IPS DF 4.7 (cell line): ENCODE measurements around the gene ZNF541.

Experiments
- DNase-seq: peaks from one replicate; pipeline ENCODE4 v3.0.0-alpha.2; 2013; ENCODE audit warnings: low spot score; ENCODE audit errors: extremely low read depth

Gene ZNF541

GRCh38 chr19:47545061-47545948, 27.6 kb downstream of the ZNF541 start:
- DNase-seq = no peak

DNA sequence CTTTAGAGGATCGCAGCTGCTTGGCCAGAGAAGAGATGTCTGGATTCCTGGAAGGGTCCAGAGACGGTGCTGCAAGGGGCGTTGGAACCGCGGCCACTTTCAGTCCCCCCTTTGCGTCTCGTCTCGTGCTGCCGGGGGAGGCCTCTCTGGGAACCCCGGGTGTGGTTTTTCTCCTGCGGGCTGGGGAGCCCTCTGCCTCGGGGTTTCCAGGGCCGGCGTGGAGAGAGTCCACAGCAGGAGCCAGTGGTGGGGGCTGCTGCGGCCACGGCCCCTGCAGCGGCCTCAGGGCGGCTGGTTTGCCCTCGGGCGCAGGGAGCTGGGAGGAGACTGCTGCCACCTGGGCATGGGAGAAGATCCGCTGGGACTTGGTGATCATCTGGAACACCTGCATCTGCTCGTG, 28.5 kb downstream of the ZNF541 start:
- no peak for DNase-seq

- no peak for DNase-seq
These were observed 28.9 kb downstream of the ZNF541 start for GRCh38 chr19:47544075-47544474.

DNA sequence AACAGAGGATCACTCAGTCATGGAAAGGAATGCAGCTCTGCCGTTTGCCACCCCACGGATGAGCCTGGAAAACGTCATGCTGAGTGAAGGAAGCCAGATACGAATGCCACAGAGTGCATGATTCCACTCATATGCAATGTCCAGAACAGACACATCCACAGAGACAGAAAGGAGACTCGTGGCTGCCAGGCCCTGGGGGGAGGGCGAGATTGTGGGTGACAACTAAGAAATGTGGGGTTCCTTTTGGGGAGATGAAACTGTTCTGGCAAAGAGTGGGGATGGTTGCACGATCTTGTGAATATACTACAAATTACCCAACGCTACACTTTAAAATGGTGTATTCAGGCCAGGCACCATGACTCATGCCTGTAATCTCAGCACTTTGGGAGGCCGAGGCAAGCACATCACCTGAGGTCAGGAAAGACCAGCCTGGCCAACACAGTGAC, 30.9 kb downstream of the ZNF541 start:
- DNase-seq = no peak

- no peak for DNase-seq
These were observed 31.4 kb downstream of the ZNF541 start for GRCh38 chr19:47541518-47541917.

GRCh38 chr19:47540748-47541147, 32.2 kb downstream of the ZNF541 start:
- no peak for DNase-seq

DNA sequence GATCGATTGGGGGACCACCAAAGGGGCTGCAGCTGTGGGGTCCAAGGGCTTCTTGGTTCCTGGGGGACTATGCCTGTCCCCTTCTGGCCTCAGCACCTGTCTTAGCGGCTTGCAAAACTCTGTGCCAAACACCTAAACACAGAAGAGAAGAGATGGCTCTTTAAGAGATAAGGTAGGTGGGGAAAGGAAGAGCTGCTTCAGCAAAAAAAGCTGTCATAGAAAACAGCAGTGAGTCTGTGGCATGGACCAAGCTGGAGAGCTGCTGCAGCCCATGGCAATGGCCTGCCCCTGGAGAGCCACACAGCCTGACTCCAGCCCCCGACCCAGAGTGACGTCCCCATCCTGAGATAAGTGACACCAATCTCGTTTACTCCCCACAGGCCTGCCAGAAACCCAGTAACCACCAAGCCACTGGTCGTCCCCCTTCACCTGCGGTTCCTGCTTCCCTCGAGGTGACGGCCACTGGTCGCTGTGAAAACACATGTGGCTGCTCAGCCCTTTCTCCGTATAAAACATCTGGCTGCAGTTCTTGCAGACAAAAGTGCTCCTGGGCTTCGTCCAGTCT, 33.1 kb downstream of the ZNF541 start:
- DNase-seq = no peak

DNA sequence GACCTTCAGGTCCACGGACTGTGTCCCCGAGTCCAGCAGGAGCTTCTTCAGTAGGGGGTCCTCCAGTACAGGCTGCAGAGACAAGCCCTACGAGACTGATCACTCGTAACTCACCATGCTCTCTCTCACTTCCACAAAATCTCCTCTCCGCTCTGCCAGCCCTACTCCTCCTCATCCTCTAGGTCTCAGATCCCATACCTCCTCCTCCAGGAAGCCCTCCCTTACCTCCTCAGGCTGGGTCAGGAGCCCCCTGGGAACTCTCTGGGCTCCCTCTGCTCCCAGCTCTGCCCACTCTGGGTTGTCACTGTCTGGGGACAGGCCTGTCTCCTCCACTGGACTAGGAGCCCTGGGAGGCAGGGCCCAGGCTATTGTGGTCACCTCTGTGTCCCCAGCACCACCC, 34.1 kb downstream of the ZNF541 start:
- no peak for DNase-seq

- no peak for DNase-seq
These were observed 35.5 kb downstream of the ZNF541 start for GRCh38 chr19:47537493-47537892.

DNA sequence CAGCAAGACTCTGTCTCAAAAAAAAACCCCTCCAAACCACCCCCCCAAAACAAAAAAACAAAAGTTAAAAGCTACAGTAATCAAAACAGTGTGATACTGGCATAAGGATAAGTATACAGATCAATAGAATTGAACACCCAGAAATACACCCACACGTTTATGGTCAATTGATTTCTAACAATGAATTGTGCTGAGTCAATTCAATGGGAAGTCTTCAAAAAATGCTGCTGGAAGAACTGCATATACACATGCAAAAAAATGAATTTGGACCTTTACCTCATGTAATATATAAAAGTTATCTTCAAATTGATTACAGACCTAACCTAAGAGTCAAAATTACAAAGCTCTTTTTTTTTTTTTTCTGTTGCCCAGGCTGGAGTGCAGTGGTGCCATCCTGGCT, 38.3 kb downstream of the ZNF541 start:
- no peak for DNase-seq

DNA sequence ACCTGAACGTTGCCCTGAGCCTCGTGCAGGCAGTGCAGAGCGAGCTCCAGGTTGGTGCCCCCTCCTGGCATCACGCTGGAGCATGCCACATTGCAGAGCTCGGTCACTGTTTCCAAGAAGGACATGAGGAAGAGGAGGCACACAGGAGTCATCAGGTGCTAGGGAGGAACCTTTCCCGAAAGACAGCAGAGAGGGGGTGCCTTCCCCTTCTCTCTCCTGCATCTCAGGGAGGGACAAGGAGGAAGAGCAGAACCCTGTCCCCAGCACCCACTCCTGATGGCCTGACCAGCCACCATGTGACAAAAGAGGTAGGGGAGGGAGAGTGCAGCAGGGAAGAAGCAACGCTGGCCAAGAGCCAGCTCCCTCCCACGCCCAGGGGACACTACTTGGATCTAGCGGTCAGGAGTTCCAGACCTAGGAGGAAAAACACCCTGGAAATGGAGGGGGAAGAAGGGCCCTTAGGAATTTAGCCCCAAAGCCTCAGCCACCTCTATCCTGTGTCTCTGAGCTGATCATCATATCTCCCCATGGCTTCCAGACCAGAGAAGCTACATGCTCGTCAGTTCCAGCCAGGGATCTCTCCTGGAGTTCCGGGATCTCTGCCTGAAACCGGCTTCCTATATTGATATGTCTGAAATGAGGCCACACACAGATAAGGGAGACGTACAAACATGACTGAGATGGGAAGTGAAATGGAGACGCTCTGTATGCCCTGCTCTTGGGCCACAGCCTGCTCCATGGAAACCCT, 41.1 kb downstream of the ZNF541 start:
- DNase-seq = no peak

DNA sequence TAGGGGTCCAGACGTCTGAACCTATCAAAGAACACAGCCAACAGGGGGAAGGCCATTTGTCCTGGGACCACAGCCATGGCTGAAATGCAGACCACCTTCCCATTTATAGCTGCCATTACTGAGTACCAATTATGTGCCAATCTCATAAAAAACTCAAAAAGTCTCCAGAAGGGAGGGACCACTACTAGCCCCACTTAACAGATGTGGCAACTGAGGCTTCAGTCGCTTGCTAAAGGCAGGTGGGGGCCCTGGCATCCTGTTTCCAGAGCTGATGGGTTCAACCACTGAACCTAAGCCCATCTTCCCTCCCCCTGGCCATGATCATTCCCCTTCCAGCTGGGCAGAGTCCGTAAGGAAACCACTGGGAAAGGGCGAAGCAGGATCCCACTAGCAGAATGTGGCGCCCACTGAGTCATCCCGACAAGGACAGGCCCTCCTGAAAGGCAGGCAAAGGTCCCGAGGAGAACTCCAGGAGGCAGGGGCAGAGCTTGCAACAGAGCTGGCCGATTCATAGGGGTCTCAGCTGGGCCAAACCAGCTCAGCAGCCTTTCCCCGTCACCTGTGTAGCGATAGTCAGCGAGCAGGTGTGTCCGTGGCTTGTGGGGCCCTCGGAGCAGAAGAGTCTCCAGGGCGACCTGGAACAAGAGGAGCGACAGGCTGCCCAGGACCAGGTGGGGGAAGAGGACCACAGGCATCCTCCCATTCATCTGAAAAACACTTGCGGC, 43.8 kb downstream of the ZNF541 start:
- no peak for DNase-seq

GRCh38 chr19:47526798-47527197, 46.1 kb downstream of the ZNF541 start:
- no peak for DNase-seq

- DNase-seq = no peak
These were observed 49.5 kb downstream of the ZNF541 start for GRCh38 chr19:47523473-47523872.
